Adrenal gland (tissue), 12 donors: ENCODE results near the gene TRAK1. TPM values are rescaled to one million over a fixed set of nuclear protein-coding genes. Genes with fewer than 3 reads are reported as not detected.

Experiments
- DNase-seq, 7 donors: peaks; one replicate each; pipeline ENCODE4 v3.0.0-alpha.2; 2019 to 2020
- H3K27ac ChIP-seq, 5 donors: fragments of 200-600 bp; sonication (generic) in 4 of 5; 1 replicate in 3 of 5; 2 replicates in 2 of 5; pipeline versions ENCODE4 v1.5.1 to v1.8.0; 2016 to 2020; ENCODE audit warnings: mild to moderate bottlenecking in 1 of 5
- H3K27me3 ChIP-seq: fragments of 200-600 bp; 2 replicates; pipeline ENCODE4 v1.8.0; 2021
- H3K36me3 ChIP-seq, 2 donors: fragments of 200-600 bp; replicated peaks in 1 of 2; 1 replicate in 1 of 2; 2 replicates in 1 of 2; pipeline versions ENCODE4 v1.5.1 to v1.8.0; 2018 to 2022
- H3K4me1 ChIP-seq, 2 donors: fragments of 200-600 bp; replicated peaks in 1 of 2; 1 replicate in 1 of 2; 2 replicates in 1 of 2; pipeline versions ENCODE4 v1.5.1 to v1.8.0; 2018 to 2021
- H3K4me3 ChIP-seq, 4 donors: fragments of 200-600 bp; sonication (generic) in 3 of 4; one replicate each; pipeline ENCODE4 v1.5.1; 2016 to 2018
- H3K9me3 ChIP-seq, 3 donors: fragments of 200-600 bp; sonication (generic) in 1 of 3; replicated peaks in 1 of 3; 1 replicate in 2 of 3; 2 replicates in 1 of 3; pipeline versions ENCODE4 v1.5.1 to v1.8.0; 2016 to 2021
- CTCF ChIP-seq, 6 experiments: fragments of 450-650 bp in 4 of 6; fragments of 200-600 bp in 2 of 6; sonication (generic) in 1 of 6; IDR thresholded peaks; 1 replicate in 5 of 6; 2 replicates in 1 of 6; pipeline versions ENCODE4 v1.5.1 to v1.8.0; 2016 to 2021; ENCODE audit warnings: antibody characterized with exemption in 6 of 6, mild to moderate bottlenecking in 2 of 6, moderate library complexity in 1 of 6
- POLR2A ChIP-seq, 2 donors: fragments of 450-650 bp; IDR thresholded peaks; one replicate each; pipeline ENCODE4 v1.6.1; 2017; ENCODE audit warnings: antibody characterized with exemption in 2 of 2, mild to moderate bottlenecking in 2 of 2, moderate library complexity in 1 of 2
- WGBS, 4 donors: extraction: QIAGEN DNeasy Blood & Tissue Kit in 2 of 4; methylation state at CpG; one replicate each; pipeline versions ENCODE4 v1.1.5 to v1.1.7; 2013 to 2017; 5-methylcytosine and 5-hydroxymethylcytosine counted together
- intact Hi-C, 2 donors: fragments of 100-400 bp; cut with DNase I; formaldehyde crosslinking; loops; one replicate each; pipeline versions ENCODE4 v1.14.1 to v1.15.0; 2022 to 2023
- polyA plus RNA-seq, 3 donors: library from polyadenylated mRNA; stranded (reverse); fragments of 200-250 nt in 2 of 3; fragments of 350-450 nt in 1 of 3; fragmentation: Illumina TruSeq in 1 of 3; extraction: RNeasy Lipid Tissue Mini Kit (QIAGEN cat#74804) in 1 of 3; gene quantifications; one replicate each; pipeline ENCODE4 v1.2.3, GENCODE V29; 2013 to 2014
- total RNA-seq, 9 donors: library from RNA; depleted of rRNA in 4 of 9; stranded (reverse); fragments of >200 nt in 4 of 9; fragments of 120-200 nt in 1 of 9; fragmentation: NEBNext Ultra II Directional in 1 of 9; extraction: Animal tissue kit (Norgen Biotek cat#: 25700) in 1 of 9; gene quantifications; one replicate each; pipeline versions ENCODE4 v1.1.0 to v1.2.4, GENCODE V29; 2013 to 2023
- donor health status: healthy with polysubstance abuse.
- donor health status: Bipolar disorder and iron deficiency.
- donor health status: DM: yes; HTN: yes; CAD: no.
- donor health status: DM: no; HTN: no; CAD: no.
- donor health status: DM: no; HTN: no; CAD: no.
- donor health status: DM: yes; HTN: yes; CAD: no.

TRAK1 gene
- total and polyA plus RNA-seq, 12 donors: 13.1 to 38.1 (median 26.4) TPM

- Histone ChIP-seq H3K9me3 (no peaks in the 10 kb centered on the region), H3K27me3 (no peaks in the 10 kb centered on the region), H3K27ac (no peak overlapping the region), H3K4me1 (no peaks in the 10 kb centered on the region), H3K36me3 (peaks cover 0 to 7% of the 10 kb centered on the region in 2 donors), H3K4me3 (no peak overlapping the region)
- no peak for TF ChIP-seq CTCF (IDR thresholded peaks at IDR 0.05)
- TF ChIP-seq POLR2A (IDR thresholded peaks at IDR 0.05): no peak
- intact Hi-C loops: loop anchor here in 1 of 2 donors (10.0 kb wide), 1 partner anchor 64 kb away; no protein-coding TSS in a partner anchor
- DNase-seq: no peak
- 92 to 100% (median 97%) methylated on average over 1 of the region's 1 CpG for WGBS, 4 donors
Observed at GRCh38 chr3:42188376-42188775, 97.2 kb downstream of the TRAK1 start.

- intact Hi-C loops: loop anchor here in 1 of 2 donors (10.0 kb wide), 1 partner anchor 64 kb away; no protein-coding TSS in a partner anchor
- Histone ChIP-seq H3K27ac (no peak overlapping the region), H3K4me1 (no peaks in the 10 kb centered on the region)
Observed at GRCh38 chr3:42189001-42189460, 97.9 kb downstream of the TRAK1 start.

GRCh38 chr3:42189736-42190135 is 98.6 kb downstream of the TRAK1 start:
- TF ChIP-seq CTCF (IDR thresholded peaks at IDR 0.05): no peak
- no peak for TF ChIP-seq POLR2A (IDR thresholded peaks at IDR 0.05)
- Histone ChIP-seq H3K4me3 (no peak overlapping the region), H3K9me3 (no peaks in the 10 kb centered on the region), H3K4me1 (no peaks in the 10 kb centered on the region), H3K27me3 (no peaks in the 10 kb centered on the region), H3K27ac (no peak overlapping the region), H3K36me3 (peaks cover 0 to 18% of the 10 kb centered on the region in 2 donors)
- DNase-seq: no peak
- WGBS, 4 donors: 58 to 78% (median 71%) methylated on average over 6 of the region's 6 CpGs
- intact Hi-C loops: loop anchor here (5.0 to 10.0 kb wide), 4 partner anchors 65 to 297 kb away; no protein-coding TSS in a partner anchor

More at GRCh38 chr3:42189001-42189460, 97.9 kb downstream of the TRAK1 start:
- peaks cover 0 to 11% of the 10 kb centered on the region in 2 donors for H3K36me3 ChIP-seq
- 44 to 61% (median 54%) methylated on average over 3 to 6 of the region's 6 CpGs for WGBS, 4 donors
- H3K9me3 ChIP-seq: no peaks in the 10 kb centered on the region
- TF ChIP-seq CTCF (IDR thresholded peaks at IDR 0.05): no peak
- TF ChIP-seq POLR2A (IDR thresholded peaks at IDR 0.05): no peak
- no peaks in the 10 kb centered on the region for H3K27me3 ChIP-seq
- DNase-seq: no peak
- no peak overlapping the region for H3K4me3 ChIP-seq

- intact Hi-C loops: loop anchor here (5.0 to 10.0 kb wide), 3 partner anchors 74 to 299 kb away; no protein-coding TSS in a partner anchor
- 48 to 59% (median 51%) methylated on average over 11 of the region's 11 CpGs for WGBS, 4 donors
- Histone ChIP-seq H3K9me3 (no peaks in the 10 kb centered on the region), H3K27me3 (no peaks in the 10 kb centered on the region), H3K4me3 (no peak overlapping the region), H3K4me1 (no peaks in the 10 kb centered on the region), H3K36me3 (peaks cover 0 to 29% of the 10 kb centered on the region in 2 donors), H3K27ac (no peak overlapping the region)
- TF ChIP-seq POLR2A (IDR thresholded peaks at IDR 0.05) (no peak), CTCF (IDR thresholded peaks at IDR 0.05) (peak; percentile 74 to 88 (median 79))
- DNase-seq: peak; percentile 59 to 89 (median 76)
Observed at GRCh38 chr3:42190701-42191442, 99.7 kb downstream of the TRAK1 start.
